PC-3 (cell line): ENCODE data around the gene KIAA0040. TPM values are rescaled to one million over a fixed set of nuclear protein-coding genes. Genes with fewer than 3 reads are reported as not detected.

Experiments used
- ATAC-seq: fragments of 200-7000 bp; cut with Tn5 transposase; 2 replicates; pipeline ENCODE4 v1.9.1; 2020; ENCODE audit warnings: mild to moderate bottlenecking, moderate library complexity
- Bru-seq: library from RNA; stranded (reverse); fragments of 400-500 nt; gene quantifications from one replicate; lab custom pipeline; 2021; lab: Mats Ljungman, UMichigan
- BruChase-seq, 2 experiments: library from RNA; stranded (reverse); fragments of 400-500 nt; gene quantifications; one replicate each; lab custom pipeline; 2021; lab: Mats Ljungman, UMichigan
- BruUV-seq: library from RNA; stranded (reverse); fragments of 400-500 nt; replicated peaks from 2 replicates; lab custom pipeline; 2021; lab: Mats Ljungman, UMichigan
- CTCF ChIA-PET: fragments of 300-600 bp; sonication (Branson Sonifier 250); formaldehyde crosslinking; loops from one replicate; lab custom pipeline; 2022; ENCODE audit warnings: antibody characterized with exemption; lab: Charles Lee
- POLR2A ChIA-PET: fragments of 300-600 bp; sonication (Branson Sonifier 250); formaldehyde crosslinking; loops from one replicate; lab custom pipeline; 2022; ENCODE audit warnings: antibody characterized with exemption; ENCODE audit not compliant: unreplicated experiment; lab: Charles Lee
- DNase-seq: peaks from one replicate; pipeline ENCODE4 v3.0.0-alpha.2; 2015
- H2AFZ ChIP-seq: fragments of 300-600 bp; sonication (generic); 2 replicates; pipeline ENCODE4 v1.6.0; 2016; ENCODE audit warnings: antibody characterized with exemption, low read length
- H3F3A ChIP-seq: fragments of 300-600 bp; sonication (generic); one replicate; pipeline ENCODE4 v1.6.0; 2017; ENCODE audit warnings: antibody characterized with exemption, low read length, control low read depth, mild to moderate bottlenecking; ENCODE audit not compliant: unreplicated experiment
- H3K27ac ChIP-seq: fragments of 300-600 bp; sonication (generic); 2 replicates; pipeline ENCODE4 v1.5.1; 2016; ENCODE audit warnings: mild to moderate bottlenecking, low read length
- H3K27me3 ChIP-seq: fragments of 300-600 bp; sonication (generic); 2 replicates; pipeline ENCODE4 v1.6.1; 2016; ENCODE audit warnings: low read length, mixed read lengths
- H3K36me3 ChIP-seq: fragments of 300-600 bp; sonication (generic); 2 replicates; pipeline ENCODE4 v1.6.1; 2016; ENCODE audit warnings: low read depth, mixed run types, low read length, mixed read lengths
- H3K4me1 ChIP-seq: fragments of 300-600 bp; sonication (generic); 2 replicates; pipeline ENCODE4 v1.5.1; 2016; ENCODE audit warnings: low read length; ENCODE audit not compliant: insufficient read depth
- H3K4me2 ChIP-seq: fragments of 300-600 bp; sonication (generic); 2 replicates; pipeline ENCODE4 v1.6.0; 2016; ENCODE audit warnings: low read length
- H3K4me3 ChIP-seq: fragments of 300-600 bp; sonication (generic); 2 replicates; pipeline ENCODE4 v1.5.1; 2016; ENCODE audit warnings: mild to moderate bottlenecking, low read length, mixed read lengths
- H3K79me2 ChIP-seq: fragments of 300-600 bp; sonication (generic); 2 replicates; pipeline ENCODE4 v1.6.1; 2017; ENCODE audit warnings: low read length, mixed read lengths
- H3K9ac ChIP-seq: fragments of 300-600 bp; sonication (generic); 2 replicates; pipeline ENCODE4 v1.6.0; 2016; ENCODE audit warnings: mild to moderate bottlenecking, low read length
- H3K9me2 ChIP-seq: fragments of 300-600 bp; sonication (generic); replicated peaks from 2 replicates; pipeline ENCODE4 v1.6.1; 2016; ENCODE audit warnings: mixed run types, low read length, mixed read lengths
- H3K9me3 ChIP-seq: fragments of 300-600 bp; sonication (generic); 2 replicates; pipeline ENCODE4 v1.6.1; 2016; ENCODE audit warnings: low read length, mixed read lengths
- H4K20me1 ChIP-seq: fragments of 300-600 bp; sonication (generic); 2 replicates; pipeline ENCODE4 v1.6.1; 2016; ENCODE audit warnings: low read length, mixed read lengths
- CTCF ChIP-seq: fragments of 300-600 bp; sonication (generic); conservative IDR thresholded peaks from 2 replicates; pipeline ENCODE4 v1.5.1; 2017; ENCODE audit warnings: antibody characterized with exemption, low read depth, mild to moderate bottlenecking, low read length
- EZH2 ChIP-seq: fragments of 300-600 bp; sonication (generic); IDR thresholded peaks from one replicate; pipeline ENCODE4 v1.6.1; 2017; ENCODE audit warnings: antibody characterized with exemption, mild to moderate bottlenecking, low read length; ENCODE audit not compliant: unreplicated experiment
- EZH2phosphoT487 ChIP-seq: fragments of 300-600 bp; sonication (generic); IDR thresholded peaks from 2 replicates; pipeline ENCODE4 v1.6.1; 2018; ENCODE audit warnings: mild to moderate bottlenecking, antibody characterized with exemption, low read length, borderline replicate concordance
- intact Hi-C: fragments of 100-400 bp; cut with micrococcal nuclease; formaldehyde crosslinking; loops from 2 replicates; pipeline ENCODE4 v1.9.0; 2023
- long read RNA-seq: library from polyadenylated mRNA; unstranded; transcript quantifications from one replicate; pipeline ENCODE4 v2.0.0, GENCODE V29; 2021; ENCODE audit not compliant: unreplicated experiment
- total RNA-seq: library from RNA; depleted of rRNA; stranded (reverse); fragments of >200 nt; gene quantifications from 2 replicates; pipeline ENCODE4 v1.2.3, GENCODE V29; 2014; rRNA removed

The KIAA0040 gene
- total RNA-seq (17.8 and 19.4 TPM in 2 replicates), Bru-seq, nascent RNA (percentile 84 among the genes with signal in this experiment), BruChase-seq, experiment 1, labeled RNA remaining after a 6-hour chase (percentile 78 among the genes with signal in this experiment), BruChase-seq, experiment 2, labeled RNA remaining after a 2-hour chase (percentile 76 among the genes with signal in this experiment)
- long read RNA-seq, full-length matches to known transcripts = 7 of 15 reads
- long read RNA-seq, partial matches to known transcripts = 0 of 15 reads
- long read RNA-seq, other reads (novel, unspliced or antisense) = 8 of 15 reads

- ATAC-seq = peak; percentile 58
- H3K4me3 ChIP-seq = peak within 1 kb of the TSS; percentile 78
- H3K9me3 ChIP-seq = no peaks in the 10 kb centered on the region
- intact Hi-C loops = no loop called here
- peak within 1 kb of the TSS; percentile 59 for H2AFZ ChIP-seq
- no peaks in the 10 kb centered on the region for H3K27me3 ChIP-seq
- POLR2A ChIA-PET = interaction anchor here (1.0 kb wide), 2 partner anchors 23 kb away, joined by 3 to 7 read pairs; no protein-coding TSS in a partner anchor
- H3F3A ChIP-seq = peaks cover 4% of the 10 kb centered on the region
- no peak for TF ChIP-seq EZH2phosphoT487
- TF ChIP-seq CTCF = no peak
- no peak for TF ChIP-seq EZH2
- H3K27ac ChIP-seq = peak within 1 kb of the TSS; percentile 94
- H3K79me2 ChIP-seq = peaks cover 20% of the 10 kb centered on the region
- peak within 1 kb of the TSS; percentile 89 for H3K9ac ChIP-seq
- H3K36me3 ChIP-seq = no peaks in the 10 kb centered on the region
- peak within 1 kb of the TSS; percentile 87 for H3K4me2 ChIP-seq
- BruUV-seq = TSS peak; percentile 92
- H3K4me1 ChIP-seq = peaks cover 52% of the 10 kb centered on the region
- peak; percentile 77 for DNase-seq
- H4K20me1 ChIP-seq = peaks cover 14% of the 10 kb centered on the region; the same call in 1 of the 2 replicates
- no peaks in the 10 kb centered on the region for H3K9me2 ChIP-seq
- CTCF ChIA-PET = interaction anchor here (0.7 kb wide), 1 partner anchor 14 kb away, joined by 3 read pairs; no protein-coding TSS in a partner anchor
Measured at GRCh38 chr1:175192630-175193526, at the start of gene KIAA0040. Gene KIAA0040, minus strand, starts transcription at chr1:175192776. Its CDS starts 31,763 bp downstream, at chr1:175161013.

- Histone ChIP-seq H3K4me3 (no peak overlapping the region), H3K79me2 (no peaks in the 10 kb centered on the region), H2AFZ (no peak overlapping the region), H4K20me1 (no peaks in the 10 kb centered on the region), H3K27me3 (no peaks in the 10 kb centered on the region), H3F3A (no peaks in the 10 kb centered on the region), H3K9me2 (no peaks in the 10 kb centered on the region), H3K27ac (no peak overlapping the region), H3K4me2 (no peak overlapping the region), H3K4me1 (peaks cover 6% of the 10 kb centered on the region; the same call in 1 of the 2 replicates), H3K9me3 (no peaks in the 10 kb centered on the region), H3K9ac (no peak overlapping the region), H3K36me3 (no peaks in the 10 kb centered on the region)
- DNase-seq (no peak), ATAC-seq (no peak)
- BruUV-seq = no TSS peak
- no peak for TF ChIP-seq EZH2phosphoT487
- ChIA-PET POLR2A (no interaction called here), CTCF (no interaction called here)
- intact Hi-C loops = no loop called here
Measured at GRCh38 chr1:175237389-175237788, 44.8 kb upstream of the KIAA0040 start.

GRCh38 chr1:175234639-175235038, 42.1 kb upstream of the KIAA0040 start:
- POLR2A ChIA-PET = no interaction called here
- ATAC-seq = no peak
- H3K9ac ChIP-seq = no peak overlapping the region

More at GRCh38 chr1:175234639-175235038, 42.1 kb upstream of the KIAA0040 start:
- Histone ChIP-seq H3K79me2 (no peaks in the 10 kb centered on the region), H3K4me1 (peaks cover 6% of the 10 kb centered on the region; the same call in 1 of the 2 replicates), H4K20me1 (no peaks in the 10 kb centered on the region), H3F3A (no peaks in the 10 kb centered on the region), H2AFZ (peak overlapping the region; percentile 59), H3K9me2 (no peaks in the 10 kb centered on the region), H3K4me2 (no peak overlapping the region), H3K27me3 (no peaks in the 10 kb centered on the region), H3K27ac (no peak overlapping the region), H3K9me3 (no peaks in the 10 kb centered on the region), H3K36me3 (no peaks in the 10 kb centered on the region), H3K4me3 (no peak overlapping the region)
- BruUV-seq = no TSS peak
- intact Hi-C loops = no loop called here
- TF ChIP-seq EZH2 (no peak), EZH2phosphoT487 (no peak), CTCF (no peak)
- CTCF ChIA-PET = no interaction called here
- no peak for DNase-seq
